Spinal cord (tissue), 10 donors: ENCODE data around the gene SLC4A8. TPM values are rescaled to one million over a fixed set of nuclear protein-coding genes. Genes with fewer than 3 reads are reported as not detected.

ENCODE experiments used
- DNase-seq, 6 donors: peaks; one replicate each; pipeline versions ENCODE4 v3.0.0 to v3.0.0-alpha.2; 2013 to 2015; ENCODE audit warnings: low spot score in 6 of 6, low read depth in 4 of 6
- H3K27ac ChIP-seq: one replicate; pipeline ENCODE4 v1.5.1; 2013; ENCODE audit warnings: low read depth, low read length, control low read depth
- H3K27me3 ChIP-seq: one replicate; pipeline ENCODE4 v1.6.1; 2013; ENCODE audit warnings: low read length; ENCODE audit not compliant: control insufficient read depth, insufficient read depth
- H3K36me3 ChIP-seq: one replicate; pipeline ENCODE4 v1.6.1; 2013; ENCODE audit warnings: low read length; ENCODE audit not compliant: control insufficient read depth, insufficient read depth
- H3K4me1 ChIP-seq: one replicate; pipeline ENCODE4 v1.6.1; 2013; ENCODE audit warnings: low read length; ENCODE audit not compliant: control insufficient read depth, insufficient read depth
- H3K4me3 ChIP-seq: one replicate; pipeline ENCODE4 v1.5.1; 2013; ENCODE audit warnings: low read depth, low read length, control low read depth
- H3K9me3 ChIP-seq: one replicate; pipeline ENCODE4 v1.6.1; 2013; ENCODE audit warnings: low read length; ENCODE audit not compliant: control insufficient read depth, insufficient read depth
- WGBS: methylation state at CpG from one replicate; pipeline ENCODE4 v1.1.5; 2013; ENCODE audit warnings: missing lambda C conversion rate; ENCODE audit not compliant: insufficient coverage; 5-methylcytosine and 5-hydroxymethylcytosine counted together
- polyA plus RNA-seq, 2 donors: library from polyadenylated mRNA; unstranded; fragments of 120-200 nt; gene quantifications; one replicate each; pipeline ENCODE4 v1.2.1, GENCODE V29; 2013; ENCODE audit not compliant: insufficient read length in 2 of 2
- total RNA-seq, 2 donors: library from RNA; depleted of rRNA in 1 of 2; stranded (reverse); fragments of 120-200 nt in 1 of 2; fragments of >200 nt in 1 of 2; gene quantifications; one replicate each; pipeline versions ENCODE4 v1.2.3 to v1.2.4, GENCODE V29; 2013 to 2014
- donor health status: healthy.

Gene SLC4A8
- total and polyA plus RNA-seq, 4 donors, result 10.9 to 30.0 (median 20.9) TPM

- H3K27ac ChIP-seq, result no peak overlapping the region
- DNase-seq, result no peak
These were observed 34.0 kb downstream of the SLC4A8 start for GRCh38 chr12:51458635-51459034.

DNA sequence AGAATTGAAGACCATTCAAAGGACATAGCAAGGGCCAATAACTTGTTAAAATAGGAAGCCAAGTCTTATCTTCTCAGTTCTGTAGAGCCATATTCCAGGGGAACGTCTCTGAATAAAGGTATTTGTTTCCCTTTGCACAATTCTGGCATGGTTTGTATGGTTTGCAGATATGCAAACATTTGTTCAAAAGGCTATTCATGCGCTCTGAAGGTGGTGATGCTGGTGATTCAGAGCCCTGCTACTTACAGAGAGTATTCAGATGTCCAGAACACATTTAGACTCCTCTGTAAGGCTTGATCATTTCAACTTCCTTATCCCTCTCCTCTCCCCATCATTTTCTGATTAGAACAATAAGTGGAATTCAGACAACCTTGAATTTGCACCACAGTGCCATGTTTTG is 35.9 kb downstream of the SLC4A8 start:
- Histone ChIP-seq H3K4me3 (no peak overlapping the region), H3K27me3 (no peaks in the 10 kb centered on the region), H3K27ac (no peak overlapping the region), H3K36me3 (peaks cover 12% of the 10 kb centered on the region), H3K4me1 (no peaks in the 10 kb centered on the region), H3K9me3 (no peaks in the 10 kb centered on the region)
- no peak for DNase-seq
- WGBS, result no CpG with 5 or more reads among the region's 2 CpGs

More at GRCh38 chr12:51458635-51459034, 34.0 kb downstream of the SLC4A8 start:
- Histone ChIP-seq H3K27me3 (no peaks in the 10 kb centered on the region), H3K4me3 (no peak overlapping the region), H3K9me3 (no peaks in the 10 kb centered on the region), H3K36me3 (peaks cover 15% of the 10 kb centered on the region), H3K4me1 (no peaks in the 10 kb centered on the region)

DNA sequence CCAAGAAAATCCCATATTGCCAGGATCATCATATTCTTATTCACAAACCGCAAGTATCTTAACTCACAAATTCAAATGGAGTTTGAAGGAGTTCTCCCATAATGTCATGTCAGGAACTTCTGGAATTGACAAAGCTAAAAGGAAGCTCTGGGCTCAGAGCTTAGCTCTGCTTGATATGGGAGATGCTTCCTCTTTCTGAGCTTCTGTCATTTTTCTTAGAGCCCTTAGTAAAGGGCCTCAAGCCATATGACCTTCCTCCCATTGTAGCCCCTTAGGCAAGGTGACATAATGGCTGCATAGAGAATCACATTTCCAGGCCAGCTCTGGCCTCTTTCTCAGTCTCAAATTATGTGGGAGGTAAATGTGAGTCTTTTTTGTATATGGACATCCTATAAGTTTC is 40.9 kb downstream of the SLC4A8 start:
- no CpG with 5 or more reads among the region's 1 CpG for WGBS
- H3K36me3 ChIP-seq, result peaks cover 5% of the 10 kb centered on the region
- H3K27ac ChIP-seq, result no peak overlapping the region
- no peak overlapping the region for H3K4me3 ChIP-seq
- H3K9me3 ChIP-seq, result no peaks in the 10 kb centered on the region
- no peaks in the 10 kb centered on the region for H3K27me3 ChIP-seq
- no peak for DNase-seq
- no peaks in the 10 kb centered on the region for H3K4me1 ChIP-seq

- Histone ChIP-seq H3K4me3 (no peak overlapping the region), H3K27me3 (no peaks in the 10 kb centered on the region), H3K4me1 (no peaks in the 10 kb centered on the region), H3K36me3 (no peaks in the 10 kb centered on the region), H3K27ac (no peak overlapping the region), H3K9me3 (no peaks in the 10 kb centered on the region)
- DNase-seq, result no peak
- no CpG with 5 or more reads among the region's 1 CpG for WGBS
These were observed 45.5 kb downstream of the SLC4A8 start for GRCh38 chr12:51470116-51470515.

GRCh38 chr12:51471111-51471864 is 46.7 kb downstream of the SLC4A8 start:
- 80% methylated on average over 7 of the region's 7 CpGs for WGBS
- DNase-seq, result no peak
- Histone ChIP-seq H3K36me3 (peaks cover 3% of the 10 kb centered on the region), H3K4me1 (no peaks in the 10 kb centered on the region), H3K27me3 (no peaks in the 10 kb centered on the region), H3K9me3 (no peaks in the 10 kb centered on the region), H3K27ac (no peak overlapping the region), H3K4me3 (no peak overlapping the region)

GRCh38 chr12:51472984-51473383 is 48.4 kb downstream of the SLC4A8 start:
- no CpG with 5 or more reads among the region's 2 CpGs for WGBS
- H3K4me3 ChIP-seq, result no peak overlapping the region
- H3K36me3 ChIP-seq, result peaks cover 9% of the 10 kb centered on the region
- no peak overlapping the region for H3K27ac ChIP-seq
- H3K9me3 ChIP-seq, result no peaks in the 10 kb centered on the region
- H3K27me3 ChIP-seq, result no peaks in the 10 kb centered on the region
- DNase-seq, result no peak
- no peaks in the 10 kb centered on the region for H3K4me1 ChIP-seq

- Histone ChIP-seq H3K27me3 (no peaks in the 10 kb centered on the region), H3K4me3 (no peak overlapping the region), H3K9me3 (no peaks in the 10 kb centered on the region), H3K36me3 (peaks cover 9% of the 10 kb centered on the region), H3K27ac (no peak overlapping the region), H3K4me1 (no peaks in the 10 kb centered on the region)
- WGBS, result no CpG with 5 or more reads among the region's 2 CpGs
- DNase-seq, result no peak
These were observed 49.3 kb downstream of the SLC4A8 start for GRCh38 chr12:51473947-51474346.

DNA sequence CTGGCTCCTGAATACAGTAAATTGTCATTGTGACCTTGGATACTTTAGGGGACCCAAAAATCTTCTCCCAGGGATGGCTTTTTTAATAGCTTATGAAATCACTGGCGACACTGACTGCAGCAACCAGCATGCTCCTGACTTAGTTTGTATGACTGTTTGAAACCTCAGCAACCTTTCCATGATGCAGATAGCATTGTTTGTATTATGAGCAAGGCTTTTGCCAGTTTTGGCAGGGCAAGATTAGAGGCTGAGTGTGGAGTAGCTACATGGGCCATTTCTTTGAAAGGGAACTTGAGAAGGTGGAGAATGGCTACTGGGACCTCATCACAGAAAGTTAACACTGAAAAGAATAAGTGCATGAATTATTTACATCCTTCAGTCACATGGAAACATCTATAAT is 50.9 kb downstream of the SLC4A8 start:
- Histone ChIP-seq H3K9me3 (no peaks in the 10 kb centered on the region), H3K27me3 (no peaks in the 10 kb centered on the region), H3K4me1 (no peaks in the 10 kb centered on the region), H3K4me3 (no peak overlapping the region), H3K36me3 (peaks cover 9% of the 10 kb centered on the region), H3K27ac (no peak overlapping the region)
- WGBS, result 89% methylated on average over 1 of the region's 1 CpG
- no peak for DNase-seq

GRCh38 chr12:51480978-51481377 is 56.3 kb downstream of the SLC4A8 start:
- no peak for DNase-seq
- H3K36me3 ChIP-seq, result peaks cover 9% of the 10 kb centered on the region
- WGBS, result 82% methylated on average over 1 of the region's 3 CpGs
- H3K4me3 ChIP-seq, result no peak overlapping the region
- H3K27ac ChIP-seq, result no peak overlapping the region
- H3K27me3 ChIP-seq, result no peaks in the 10 kb centered on the region
- H3K4me1 ChIP-seq, result no peaks in the 10 kb centered on the region
- H3K9me3 ChIP-seq, result no peaks in the 10 kb centered on the region

- Histone ChIP-seq H3K27ac (no peak overlapping the region), H3K27me3 (no peaks in the 10 kb centered on the region), H3K9me3 (no peaks in the 10 kb centered on the region), H3K36me3 (no peaks in the 10 kb centered on the region), H3K4me1 (no peaks in the 10 kb centered on the region), H3K4me3 (no peak overlapping the region)
- 93% methylated on average over 3 of the region's 3 CpGs for WGBS
- no peak for DNase-seq
These were observed 58.5 kb downstream of the SLC4A8 start for GRCh38 chr12:51482929-51483697.
